Endothelial cell of umbilical vein (primary cell): ENCODE measurements around the gene SIVA1. TPM values are rescaled to one million over a fixed set of nuclear protein-coding genes. Genes with fewer than 3 reads are reported as not detected.
A peak's percentile ranks its signal among the peaks of the same experiment; 100 is the strongest.

ENCODE experiments used
- Bru-seq: library from RNA; stranded (reverse); fragments of 400-500 nt; gene quantifications from one replicate; lab custom pipeline; 2021; lab: Mats Ljungman, UMichigan
- BruChase-seq, 2 experiments: library from RNA; stranded (reverse); fragments of 400-500 nt; gene quantifications; one replicate each; lab custom pipeline; 2021; lab: Mats Ljungman, UMichigan
- BruUV-seq: library from RNA; stranded (reverse); fragments of 400-500 nt; replicated peaks from 2 replicates; lab custom pipeline; 2021; lab: Mats Ljungman, UMichigan
- CTCF ChIA-PET: fragments of 300-600, 350-600 bp; sonication (Branson Sonifier 250); formaldehyde crosslinking; loops from one replicate; lab custom pipeline; 2021; ENCODE audit warnings: antibody characterized with exemption, inconsistent platforms; lab: Charles Lee
- POLR2A ChIA-PET: fragments of 300-600, 350-600 bp; sonication (Branson Sonifier 250); formaldehyde crosslinking; loops from one replicate; lab custom pipeline; 2021; ENCODE audit warnings: antibody characterized with exemption, inconsistent platforms; lab: Charles Lee
- DNase-seq: peaks from one replicate; pipeline ENCODE4 v3.0.0-alpha.2; 2011; ENCODE audit warnings: low read depth, low spot score
- FAIRE-seq: peaks from 2 replicates; lab custom pipeline; 2011; peaks lifted over from hg19 to GRCh38; lab: Jason Lieb, UNC
- H2AFZ ChIP-seq: 2 replicates; pipeline ENCODE4 v1.6.0; 2012; ENCODE audit warnings: low read depth, low read length, control low read depth, inconsistent platforms
- H3K27ac ChIP-seq: 2 replicates; pipeline ENCODE4 v1.5.1; 2011; ENCODE audit warnings: low read depth, mild to moderate bottlenecking, control low read depth, low read length, moderate library complexity; ENCODE audit not compliant: insufficient read depth
- H3K27me3 ChIP-seq, 2 experiments: 2 replicates each; pipeline versions ENCODE4 v1.6.0 to v1.6.1; 2011; ENCODE audit warnings: low read length in 2 of 2, mixed read lengths in 1 of 2; ENCODE audit not compliant: control insufficient read depth in 2 of 2, insufficient read depth in 2 of 2
- H3K36me3 ChIP-seq, 2 experiments: 2 replicates in 1 of 2; 3 replicates in 1 of 2; pipeline ENCODE4 v1.5.1; 2011; ENCODE audit warnings: low read length in 2 of 2, mild to moderate bottlenecking in 1 of 2, moderate library complexity in 1 of 2; ENCODE audit not compliant: control insufficient read depth in 2 of 2, insufficient read depth in 2 of 2; ENCODE audit errors: extremely low read depth in 1 of 2
- H3K4me1 ChIP-seq: 3 replicates; pipeline ENCODE4 v1.5.1; 2011; ENCODE audit warnings: mild to moderate bottlenecking, low read length; ENCODE audit not compliant: control insufficient read depth, insufficient read depth; ENCODE audit errors: extremely low read depth
- H3K4me2 ChIP-seq: 2 replicates; pipeline ENCODE4 v1.6.1; 2011; ENCODE audit warnings: low read length, control low read depth, mixed read lengths; ENCODE audit not compliant: insufficient read depth
- H3K4me3 ChIP-seq, 3 experiments: fragments of 200-600 bp in 1 of 3; sonication (generic), shearing (Covaris generic) in 1 of 3; replicated peaks in 1 of 3; 2 replicates each; pipeline ENCODE4 v1.5.1; 2011 to 2016; ENCODE audit warnings: control low read depth in 3 of 3, low read length in 3 of 3, mild to moderate bottlenecking in 2 of 3, inconsistent platforms in 1 of 3, low read depth in 1 of 3, moderate library complexity in 1 of 3; ENCODE audit not compliant: insufficient read depth in 1 of 3
- H3K79me2 ChIP-seq: 2 replicates; pipeline ENCODE4 v1.6.0; 2012; ENCODE audit warnings: low read length, inconsistent platforms; ENCODE audit not compliant: control insufficient read depth, insufficient read depth
- H3K9ac ChIP-seq: replicated peaks from 2 replicates; pipeline ENCODE3; 2011; ENCODE audit warnings: low read length, control low read depth; ENCODE audit not compliant: insufficient read depth; ENCODE audit errors: extremely low read depth
- H3K9me1 ChIP-seq: replicated peaks from 3 replicates; pipeline ENCODE4 v1.6.0; 2011; ENCODE audit warnings: mild to moderate bottlenecking, low read length; ENCODE audit not compliant: control insufficient read depth, insufficient read depth; ENCODE audit errors: extremely low read depth
- H3K9me3 ChIP-seq: replicated peaks from 2 replicates; pipeline ENCODE4 v1.5.1; 2012; ENCODE audit warnings: low read length, inconsistent platforms; ENCODE audit not compliant: control insufficient read depth, insufficient read depth
- H4K20me1 ChIP-seq: replicated peaks from 2 replicates; pipeline ENCODE3; 2011; ENCODE audit warnings: mild to moderate bottlenecking, low read length; ENCODE audit not compliant: control insufficient read depth, insufficient read depth; ENCODE audit errors: extremely low read depth
- CTCF ChIP-seq, 2 donors: IDR thresholded peaks; 1 replicate in 1 of 2; 2 replicates in 1 of 2; pipeline ENCODE4 v1.5.1; 2011; ENCODE audit warnings: low read length in 2 of 2, mild to moderate bottlenecking in 2 of 2, moderate library complexity in 2 of 2, control low read depth in 1 of 2, inconsistent platforms in 1 of 2, low read depth in 1 of 2; ENCODE audit not compliant: insufficient read depth in 1 of 2; ENCODE audit errors: extremely low read depth in 1 of 2
- EZH2 ChIP-seq: IDR thresholded peaks from 2 replicates; pipeline ENCODE4 v1.6.1; 2012; ENCODE audit warnings: borderline replicate concordance, low read depth, mild to moderate bottlenecking, moderate library complexity, low read length, inconsistent platforms; ENCODE audit not compliant: severe bottlenecking
- FOS ChIP-seq: IDR thresholded peaks from 2 replicates; pipeline ENCODE4 v1.6.1; 2011; ENCODE audit warnings: mild to moderate bottlenecking, low read length, moderate library complexity, borderline replicate concordance; ENCODE audit not compliant: insufficient read depth
- GATA2 ChIP-seq: IDR thresholded peaks from 2 replicates; pipeline ENCODE4 v1.7.0; 2011; ENCODE audit warnings: low read depth, mild to moderate bottlenecking, moderate library complexity, mixed read lengths, low read length; ENCODE audit not compliant: insufficient read length, insufficient read depth
- JUN ChIP-seq: IDR thresholded peaks from 2 replicates; pipeline ENCODE4 v1.6.1; 2011; ENCODE audit warnings: borderline replicate concordance, low read depth; ENCODE audit not compliant: insufficient read length, insufficient read depth
- MAX ChIP-seq: IDR thresholded peaks from 2 replicates; pipeline ENCODE4 v1.6.1; 2011; ENCODE audit not compliant: insufficient read depth, insufficient read length
- MYC ChIP-seq: IDR thresholded peaks from one replicate; pipeline ENCODE4 v1.6.1; 2011; ENCODE audit warnings: mild to moderate bottlenecking, low read depth, low read length
- POLR2A ChIP-seq: IDR thresholded peaks from 2 replicates; pipeline ENCODE4 v1.6.1; 2012; ENCODE audit warnings: low read depth, mild to moderate bottlenecking, control low read depth, low read length
- POLR2AphosphoS5 ChIP-seq: IDR thresholded peaks from 2 replicates; pipeline ENCODE4 v1.6.1; 2012; ENCODE audit warnings: low read depth, mild to moderate bottlenecking, control low read depth, low read length, moderate library complexity; ENCODE audit not compliant: insufficient read depth
- dilution Hi-C: fragments of 300-500 bp; cut with MboI; formaldehyde crosslinking; loops from one replicate; pipeline ENCODE4 v1.15.0; 2019; ENCODE audit warnings: low sequenced_read_pairs; ENCODE audit not compliant: extremely low pct_ligation_motif_present
- intact Hi-C: fragments of 100-400 bp; cut with micrococcal nuclease; formaldehyde crosslinking; loops from one replicate; pipeline ENCODE4 v1.10.0; 2022
- long read RNA-seq: library from polyadenylated mRNA; stranded (forward); transcript quantifications from one replicate; pipeline ENCODE4 v2.0.0, GENCODE V29; 2021
- polyA minus RNA-seq, 3 experiments: library from RNA; depleted of rRNA, polyadenylated mRNA; stranded (reverse); fragments of >200 nt; gene quantifications; 1 replicate in 1 of 3; 2 replicates in 2 of 3; pipeline ENCODE4 v1.2.3, GENCODE V29; 2011
- polyA plus RNA-seq, 4 experiments: library from polyadenylated mRNA; depleted of rRNA in 3 of 4; stranded (reverse) in 3 of 4; unstranded in 1 of 4; fragments of >200 nt; gene quantifications; 2 replicates each; pipeline versions ENCODE4 v1.2.1 to v1.2.3, GENCODE V29; 2011 to 2012; ENCODE audit warnings: missing spikeins in 1 of 4
- total RNA-seq: library from RNA; stranded (reverse); gene quantifications from 2 replicates; pipeline ENCODE4 v1.2.3, GENCODE V29; 2021

The SIVA1 gene, protein sequence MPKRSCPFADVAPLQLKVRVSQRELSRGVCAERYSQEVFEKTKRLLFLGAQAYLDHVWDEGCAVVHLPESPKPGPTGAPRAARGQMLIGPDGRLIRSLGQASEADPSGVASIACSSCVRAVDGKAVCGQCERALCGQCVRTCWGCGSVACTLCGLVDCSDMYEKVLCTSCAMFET
- 92.7 and 101 TPM in 2 replicates for total RNA-seq
- polyA plus RNA-seq, result 299 and 364 TPM in 2 replicates
- 142 and 221 TPM in 2 replicates for polyA plus RNA-seq (2011; cell fraction: cytosol; rRNA removed)
- 95.9 and 108 TPM in 2 replicates for polyA plus RNA-seq (2011; cell fraction: nucleus; rRNA removed)
- 63.8 and 64.6 TPM in 2 replicates for polyA plus RNA-seq (2012)
- 29.5 and 35.8 TPM in 2 replicates for polyA minus RNA-seq
- 107 TPM for polyA minus RNA-seq (2011; cell fraction: cytosol; rRNA and poly(A)+ RNA removed)
- 20.2 and 24.8 TPM in 2 replicates for polyA minus RNA-seq (2011; cell fraction: nucleus; rRNA and poly(A)+ RNA removed)
- percentile 72 among the genes with signal in this experiment for Bru-seq, nascent RNA
- BruChase-seq, experiment 1, labeled RNA remaining after a 6-hour chase, result percentile 83 among the genes with signal in this experiment
- percentile 75 among the genes with signal in this experiment for BruChase-seq, experiment 2, labeled RNA remaining after a 2-hour chase
- long read RNA-seq, transcript SIVA1-203 (3 exons, 1,244 nt), result minor isoform, 8 of 354 reads
- long read RNA-seq, transcript SIVA1-201 (4 exons, 802 nt), result major isoform, 311 of 354 reads
- long read RNA-seq, transcript SIVA1-202 (3 exons, 550 nt), result minor isoform, 5 of 354 reads
- long read RNA-seq, partial matches to known transcripts, result 16 of 354 reads
- long read RNA-seq, other reads (novel, unspliced or antisense), result 13 of 354 reads

- POLR2A ChIA-PET, result interaction anchor here (0.6 to 1.1 kb wide), 4 partner anchors 16 to 992 kb away, joined by 3 to 6 read pairs (median 4); no protein-coding TSS in a partner anchor
- H3K27me3 ChIP-seq, result no peaks in the 10 kb centered on the region
- peak within 1 kb of the TSS; percentile 39 for H3K27ac ChIP-seq
- FAIRE-seq (peak; percentile 99), DNase-seq (peak; percentile 100)
- no peaks in the 10 kb centered on the region for H3K9me1 ChIP-seq
- intact Hi-C loops (loop anchor here (1.0 to 5.0 kb wide), 6 partner anchors 17 to 74 kb away; partner anchors contain the start of genes ADSS1, INF2 and ZBTB42), dilution Hi-C loops (no loop called here)
- BruUV-seq, result no TSS peak
- no peaks in the 10 kb centered on the region for H3K9me3 ChIP-seq
- H3K4me3 ChIP-seq, result peak within 1 kb of the TSS; percentile 22 to 96 (median 56)
- CTCF ChIA-PET, result interaction anchor here (0.7 to 2.4 kb wide), 13 partner anchors 10 to 337 kb away, joined by 3 to 17 read pairs (median 4); partner anchors contain the start of genes ADSS1 and ZBTB42
- H3K4me1 ChIP-seq, result peaks cover 8% of the 10 kb centered on the region
- peak within 1 kb of the TSS; percentile 73 for H3K9ac ChIP-seq
- peaks cover 0 to 19% of the 10 kb centered on the region in 2 experiments for H3K36me3 ChIP-seq
- no peaks in the 10 kb centered on the region for H4K20me1 ChIP-seq
- H3K4me2 ChIP-seq, result peak within 1 kb of the TSS; percentile 41
- peak within 1 kb of the TSS; percentile 85 for H2AFZ ChIP-seq
- H3K79me2 ChIP-seq, result peaks cover 22% of the 10 kb centered on the region
- peak; percentile 79 for TF ChIP-seq POLR2A
- TF ChIP-seq MAX, result peak; percentile 9
- TF ChIP-seq POLR2AphosphoS5, result peak; percentile 22
- no peak for TF ChIP-seq JUN
- no peak for TF ChIP-seq CTCF (IDR thresholded peaks at IDR 0.05; ENCODE audit: extremely low read depth in 1 of 2, insufficient read depth in 1 of 2, low read depth in 1 of 2, low read length in 2 of 2)
- TF ChIP-seq FOS, result no peak
- TF ChIP-seq GATA2, result no peak
- no peak for TF ChIP-seq MYC
- no peak for TF ChIP-seq EZH2
Measured at GRCh38 chr14:104752735-104753527, at the start of gene SIVA1. Gene SIVA1 (plus strand): TSS chr14:104753147. CDS start chr14:104753202, 55 bp downstream.
